ENCODE measurements around the gene TMEM97.
A peak's percentile ranks its signal among the peaks of the same experiment; 100 is the strongest.

Gene TMEM97

GRCh38 chr17:28363776-28364650 is 45.0 kb downstream of the TMEM97 start:
- no peak for DNase-seq (ENCODE audit: low read depth in 3 of 3, low spot score in 1 of 3)

DNA sequence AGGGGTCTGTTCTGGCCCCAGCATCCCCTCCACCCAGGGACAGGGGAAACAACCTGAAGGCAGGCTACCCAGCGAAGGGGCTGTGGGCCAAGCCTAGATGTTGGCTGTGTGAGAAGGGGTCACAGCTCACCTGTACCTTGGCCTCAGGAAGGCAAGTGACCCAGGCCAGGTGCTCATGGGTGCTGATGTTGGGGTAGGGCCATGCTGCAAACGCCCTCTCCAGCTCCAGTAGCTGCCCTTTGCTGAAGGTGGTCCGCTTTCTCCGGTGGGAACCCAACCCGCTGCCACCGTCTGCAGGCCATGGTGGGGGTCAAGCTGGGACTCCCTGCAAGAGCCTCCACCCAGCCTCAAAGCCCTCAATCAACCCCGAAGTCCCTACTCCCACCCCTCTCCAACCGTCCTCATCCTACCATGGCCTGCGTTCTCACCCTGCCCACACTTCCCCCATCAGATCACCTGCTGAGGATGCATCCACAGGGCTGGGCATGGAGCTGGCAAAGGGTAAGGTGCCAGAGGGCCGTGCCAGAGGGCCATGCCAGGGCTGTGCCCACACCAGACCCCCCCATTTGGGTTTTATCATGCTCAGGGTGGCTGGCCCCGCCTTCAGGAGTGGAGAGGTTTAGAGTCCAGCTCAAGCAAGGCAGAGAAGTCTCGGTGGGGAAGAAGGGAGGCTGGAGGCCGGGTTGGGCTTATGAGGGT is 45.8 kb downstream of the TMEM97 start, which contains the start of gene SEBOX:
Gene SEBOX, minus strand, starts transcription at position 535 of the 699 bp plus-strand sequence. Its CDS starts 48 bp downstream, at position 487.
- no peak for DNase-seq (ENCODE audit: low read depth in 3 of 3, low spot score in 1 of 3)

GRCh38 chr17:28365487-28365886 is 46.5 kb downstream of the TMEM97 start:
- no peak for DNase-seq (ENCODE audit: low read depth in 3 of 3, low spot score in 1 of 3)

GRCh38 chr17:28366605-28367004 is 47.6 kb downstream of the TMEM97 start:
- DNase-seq (ENCODE audit: low read depth in 3 of 3, low spot score in 1 of 3): no peak

GRCh38 chr17:28367641-28368305 is 48.8 kb downstream of the TMEM97 start:
- DNase-seq (ENCODE audit: low read depth in 3 of 3, low spot score in 1 of 3): no peak

GRCh38 chr17:28368306-28368831 is 49.4 kb downstream of the TMEM97 start:
- DNase-seq (ENCODE audit: low read depth in 3 of 3, low spot score in 1 of 3): no peak

DNA sequence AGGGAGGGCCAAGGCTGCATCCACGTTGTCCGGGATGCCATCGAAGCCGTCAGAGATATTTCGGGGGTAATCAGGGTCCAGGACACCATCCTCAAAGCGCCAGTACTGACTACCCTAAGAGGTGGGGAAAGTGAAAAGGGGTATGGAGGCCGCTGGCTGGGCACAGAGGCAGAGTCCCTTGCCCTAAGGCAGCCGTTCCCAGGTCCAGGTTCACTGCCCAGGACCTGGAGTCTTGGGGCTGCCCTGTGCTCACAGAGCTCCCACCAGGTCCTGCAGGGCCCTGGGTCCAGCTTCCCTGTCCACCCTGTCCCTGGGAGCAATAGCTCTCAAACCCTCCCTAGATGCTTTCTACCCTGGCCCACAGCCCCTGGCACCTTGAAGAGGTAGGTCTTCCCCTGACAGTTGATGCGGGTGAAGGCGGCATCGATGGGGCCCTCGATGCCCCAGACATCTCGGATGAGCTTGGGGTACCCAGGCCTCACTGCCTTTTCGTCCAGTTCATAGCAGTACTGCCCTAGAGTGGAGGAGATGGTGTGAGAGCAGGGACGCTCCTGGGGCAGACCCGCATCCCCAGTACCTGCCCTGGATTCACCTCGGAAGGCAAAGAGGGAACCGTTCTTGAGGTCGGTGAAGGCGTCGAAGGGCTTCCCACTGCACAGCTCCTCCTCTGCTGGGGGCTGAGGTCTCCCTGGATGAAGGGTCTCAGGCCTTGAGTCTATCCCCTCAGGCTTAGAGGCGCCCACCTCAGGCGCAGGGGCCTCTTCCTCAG is 50.1 kb downstream of the TMEM97 start:
- DNase-seq (ENCODE audit: low read depth in 3 of 3, low spot score in 1 of 3): no peak

DNA sequence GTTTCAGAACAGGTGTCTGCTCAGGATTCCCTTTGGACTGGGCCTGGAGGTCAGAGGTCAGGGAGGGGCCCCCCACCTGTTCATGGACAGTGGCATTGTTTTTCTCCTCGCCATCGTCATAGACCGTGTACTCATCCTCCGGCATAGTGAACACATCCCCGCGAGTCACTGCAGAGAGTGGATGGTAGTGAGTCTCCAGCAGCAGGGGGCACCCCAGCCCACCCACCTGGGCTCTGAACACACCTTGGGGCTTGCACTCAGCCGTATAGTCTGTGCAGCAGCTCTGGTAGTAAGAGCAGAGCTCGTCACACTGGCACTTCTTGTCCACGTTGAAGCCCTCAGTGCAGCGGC is 50.7 kb downstream of the TMEM97 start:
- DNase-seq (ENCODE audit: low read depth in 3 of 3, low spot score in 1 of 3): no peak

- no peak for DNase-seq (ENCODE audit: low read depth in 3 of 3, low spot score in 1 of 3)
These were observed 51.2 kb downstream of the TMEM97 start, which contains the start of gene VTN for GRCh38 chr17:28370035-28370743. TSS of gene VTN (minus strand) at chr17:28370307. CDS start at chr17:28370203, 104 bp downstream.

DNA sequence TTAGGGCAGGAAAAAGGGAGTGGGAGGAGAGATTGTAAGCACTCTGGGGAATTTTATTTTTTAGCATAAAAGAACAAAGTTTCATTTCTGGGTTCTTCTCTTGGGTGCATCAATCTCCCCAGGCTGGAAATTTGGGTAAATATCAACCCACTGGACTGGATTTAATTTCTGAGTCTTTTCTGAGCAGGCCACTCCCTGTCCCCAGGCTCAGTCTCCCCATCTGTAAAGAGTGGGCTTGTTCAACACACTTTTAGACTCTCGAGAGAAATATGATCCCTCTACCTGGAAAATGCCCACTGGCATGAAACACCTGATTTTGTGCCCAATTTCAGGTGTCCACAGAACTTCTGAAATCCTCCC is 51.7 kb downstream of the TMEM97 start:
- no peak for DNase-seq (ENCODE audit: low read depth in 3 of 3, low spot score in 1 of 3)

DNA sequence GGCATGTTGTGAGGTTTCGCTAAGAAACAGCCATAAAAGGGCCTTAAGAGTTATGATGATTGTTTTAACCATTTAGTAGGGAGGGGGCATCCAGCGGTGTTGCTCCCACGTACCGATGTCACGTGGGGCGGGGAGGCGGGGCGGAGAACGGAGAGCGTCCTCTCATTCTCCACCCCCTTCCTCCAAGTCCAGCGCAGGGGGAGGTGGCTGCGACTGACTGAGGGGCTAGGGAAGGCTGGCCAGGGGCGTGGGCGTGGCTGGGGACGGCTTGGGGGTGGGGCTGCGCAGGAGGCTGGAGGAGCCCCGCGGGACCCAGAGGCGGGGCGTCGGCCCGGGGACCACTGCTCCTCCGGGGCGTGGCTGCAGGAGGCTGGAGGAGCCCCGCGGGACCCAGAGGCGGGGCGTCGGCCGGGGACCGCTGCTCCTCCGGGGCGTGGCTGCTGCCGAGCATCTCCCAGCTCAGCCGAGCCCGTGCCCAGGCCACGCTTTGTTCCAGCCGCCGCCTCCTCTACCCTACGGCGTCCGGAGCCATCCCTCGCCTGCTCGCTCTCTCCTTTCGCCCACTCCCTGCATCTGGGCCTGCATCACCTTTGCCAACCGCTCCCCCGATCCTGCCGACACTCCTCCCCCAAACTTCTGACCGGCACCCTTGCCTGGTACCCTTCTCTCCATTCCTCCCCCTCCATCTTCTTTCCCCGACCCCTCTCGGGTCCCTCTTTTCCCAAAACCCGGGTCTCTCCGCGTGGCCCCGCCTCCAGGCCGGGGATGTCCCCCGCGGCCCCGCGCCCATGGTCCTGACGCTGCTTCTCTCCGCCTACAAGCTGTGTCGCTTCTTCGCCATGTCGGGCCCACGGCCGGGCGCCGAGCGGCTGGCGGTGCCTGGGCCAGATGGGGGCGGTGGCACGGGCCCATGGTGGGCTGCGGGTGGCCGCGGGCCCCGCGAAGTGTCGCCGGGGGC is 52.5 kb downstream of the TMEM97 start, which contains the start of gene SARM1:
Gene SARM1, plus strand, starts transcription at position 450 of the 958 bp plus-strand sequence. Its CDS starts 339 bp downstream, at position 789.
- DNase-seq (ENCODE audit: low read depth in 3 of 3, low spot score in 1 of 3): peak; percentile 38 to 73 (median 50)

DNA sequence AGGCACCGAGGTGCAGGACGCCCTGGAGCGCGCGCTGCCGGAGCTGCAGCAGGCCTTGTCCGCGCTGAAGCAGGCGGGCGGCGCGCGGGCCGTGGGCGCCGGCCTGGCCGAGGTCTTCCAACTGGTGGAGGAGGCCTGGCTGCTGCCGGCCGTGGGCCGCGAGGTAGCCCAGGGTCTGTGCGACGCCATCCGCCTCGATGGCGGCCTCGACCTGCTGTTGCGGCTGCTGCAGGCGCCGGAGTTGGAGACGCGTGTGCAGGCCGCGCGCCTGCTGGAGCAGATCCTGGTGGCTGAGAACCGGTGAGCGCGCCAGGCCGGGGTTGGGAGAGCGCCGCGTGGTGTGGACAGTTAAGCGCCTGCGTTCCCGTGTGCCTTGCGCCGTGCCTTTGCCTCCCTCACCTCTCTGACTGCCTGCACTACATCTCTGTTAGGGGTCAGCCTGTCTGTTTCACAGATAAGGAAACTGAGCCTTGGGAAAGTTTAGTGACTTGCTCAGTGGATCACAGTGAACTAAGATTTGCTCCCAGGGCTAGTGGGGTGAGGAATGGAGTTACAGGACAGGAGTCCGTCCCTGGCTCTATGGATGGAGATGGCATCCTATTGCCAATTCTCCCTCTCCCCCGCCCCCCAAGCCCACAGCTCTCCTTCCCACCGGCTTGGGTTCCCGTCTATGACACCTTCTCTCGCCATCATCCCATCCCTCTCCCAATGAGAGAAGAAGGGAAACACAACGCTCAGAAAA is 53.4 kb downstream of the TMEM97 start:
- DNase-seq (ENCODE audit: low read depth in 3 of 3, low spot score in 1 of 3): no peak

- no peak for DNase-seq (ENCODE audit: low read depth in 3 of 3, low spot score in 1 of 3)
These were observed 53.9 kb downstream of the TMEM97 start for GRCh38 chr17:28372945-28373274.

Measured in stimulated activated CD4-positive, alpha-beta T cell treated with anti-CD3 and anti-CD28 coated beads, TNF-alpha, amount 100 ng/mL, for 1 hour (primary cell).